Spleen (tissue), 7 donors: ENCODE results near the gene SNX9.

ENCODE experiments used
- CTCF ChIP-seq, 11 experiments: fragments of 200-600 bp in 7 of 11; fragments of 450-650 bp in 4 of 11; sonication (generic) in 4 of 11; IDR thresholded peaks in 8 of 11; conservative IDR thresholded peaks in 3 of 11; 1 replicate in 7 of 11; 2 replicates in 4 of 11; pipeline versions ENCODE4 v1.4.0 to v1.8.0; 2016 to 2021; ENCODE audit warnings: antibody characterized with exemption in 11 of 11, inconsistent platforms in 4 of 11, mild to moderate bottlenecking in 1 of 11
- POLR2A ChIP-seq, 3 donors: fragments of 450-650 bp; IDR thresholded peaks; one replicate each; pipeline ENCODE4 v1.5.1; 2017; ENCODE audit warnings: antibody characterized with exemption in 3 of 3, mild to moderate bottlenecking in 1 of 3
- donor health status: DM: no; HTN: no; CAD: no; lungs with moderate emphysema.
- donor health status: DM: no; HTN: no; CAD: no.
- donor health status: DM: no; HTN: no; CAD: no.

- TF ChIP-seq POLR2A (IDR thresholded peaks at IDR 0.05) (no peak), CTCF (IDR thresholded peaks at IDR 0.05 in 8 of 11, conservative IDR thresholded peaks at IDR 0.05 in 3 of 11) (no peak)
These were observed 8.2 kb upstream of the SNX9 start for GRCh38 chr6:157814883-157815282.
